Astrocyte (in vitro differentiated cells and primary cell): Measurements from ENCODE around the gene RNF167. TPM values are rescaled to one million over a fixed set of nuclear protein-coding genes. Genes with fewer than 3 reads are reported as not detected.
A peak's percentile ranks its signal among the peaks of the same experiment; 100 is the strongest.

Experiments used
- DNase-seq: peaks from one replicate; pipeline ENCODE4 v3.0.0-alpha.2; 2010; ENCODE audit warnings: low read depth
- FAIRE-seq: peaks from 2 replicates; lab custom pipeline; 2011; peaks lifted over from hg19 to GRCh38; lab: Jason Lieb, UNC
- H2AFZ ChIP-seq: 2 replicates; pipeline ENCODE4 v1.6.0; 2012; ENCODE audit warnings: low read depth, low read length, inconsistent platforms
- H3K27ac ChIP-seq: 2 replicates; pipeline ENCODE4 v1.5.1; 2011; ENCODE audit warnings: low read depth, low read length, inconsistent platforms
- H3K27me3 ChIP-seq: 2 replicates; pipeline ENCODE4 v1.6.0; 2011; ENCODE audit warnings: low read length, inconsistent platforms; ENCODE audit not compliant: insufficient read depth
- H3K36me3 ChIP-seq: 2 replicates; pipeline ENCODE4 v1.5.1; 2011; ENCODE audit warnings: low read length, inconsistent platforms; ENCODE audit not compliant: insufficient read depth
- H3K4me1 ChIP-seq: 2 replicates; pipeline ENCODE4 v1.5.1; 2011; ENCODE audit warnings: low read length, inconsistent platforms; ENCODE audit not compliant: insufficient read depth
- H3K4me2 ChIP-seq: 2 replicates; pipeline ENCODE4 v1.6.0; 2012; ENCODE audit warnings: low read length, inconsistent platforms
- H3K4me3 ChIP-seq: 2 replicates; pipeline ENCODE4 v1.5.1; 2011; ENCODE audit warnings: low read depth, mild to moderate bottlenecking, low read length, inconsistent platforms; ENCODE audit not compliant: insufficient read depth
- H3K79me2 ChIP-seq: 2 replicates; pipeline ENCODE4 v1.6.0; 2012; ENCODE audit warnings: mild to moderate bottlenecking, low read length, inconsistent platforms; ENCODE audit not compliant: insufficient read depth
- H3K9ac ChIP-seq: 2 replicates; pipeline ENCODE4 v1.6.0; 2012; ENCODE audit warnings: mild to moderate bottlenecking, low read length, inconsistent platforms
- H3K9me3 ChIP-seq: 2 replicates; pipeline ENCODE4 v1.5.1; 2012; ENCODE audit warnings: low read depth, mild to moderate bottlenecking, low read length, inconsistent platforms; ENCODE audit not compliant: insufficient read depth
- H4K20me1 ChIP-seq: 2 replicates; pipeline ENCODE4 v1.6.0; 2012; ENCODE audit warnings: low read length, inconsistent platforms; ENCODE audit not compliant: insufficient read depth
- H3K27ac Mint-ChIP-seq: one replicate; pipeline ENCODE4 v1.8.0; 2021; ENCODE audit warnings: mild to moderate bottlenecking, mixed read lengths; ENCODE audit not compliant: unreplicated experiment
- H3K27me3 Mint-ChIP-seq: one replicate; pipeline ENCODE4 v1.8.0; 2021; ENCODE audit warnings: low read depth, mixed read lengths; ENCODE audit not compliant: unreplicated experiment
- H3K36me3 Mint-ChIP-seq: one replicate; pipeline ENCODE4 v1.8.0; 2021; ENCODE audit warnings: low read depth, mixed read lengths; ENCODE audit not compliant: unreplicated experiment
- H3K4me1 Mint-ChIP-seq: one replicate; pipeline ENCODE4 v1.8.0; 2021; ENCODE audit warnings: low read depth, mixed read lengths; ENCODE audit not compliant: unreplicated experiment
- H3K4me3 Mint-ChIP-seq: one replicate; pipeline ENCODE4 v1.8.0; 2021; ENCODE audit warnings: mild to moderate bottlenecking, moderate library complexity, mixed read lengths; ENCODE audit not compliant: unreplicated experiment
- H3K9me3 Mint-ChIP-seq: one replicate; pipeline ENCODE4 v1.8.0; 2021; ENCODE audit warnings: mild to moderate bottlenecking, mixed read lengths; ENCODE audit not compliant: unreplicated experiment
- EZH2 ChIP-seq: IDR thresholded peaks from 2 replicates; pipeline ENCODE4 v1.6.1; 2012; ENCODE audit warnings: mild to moderate bottlenecking, low read length, inconsistent platforms; ENCODE audit not compliant: insufficient read depth
- total RNA-seq: library from RNA; stranded (reverse); gene quantifications from 2 replicates; pipeline ENCODE4 v1.2.1, GENCODE V29; 2021
- TF ChIP-seq, protein P1 (sequence below): IDR thresholded peaks from 2 replicates; pipeline ENCODE4 v1.5.1; 2011; ENCODE audit warnings: low read depth, mild to moderate bottlenecking, inconsistent platforms, low read length, moderate library complexity; ENCODE audit not compliant: insufficient read depth

The RNF167 gene
- total RNA-seq, 1 donor from 2014 or later = 89.7 TPM

DNA sequence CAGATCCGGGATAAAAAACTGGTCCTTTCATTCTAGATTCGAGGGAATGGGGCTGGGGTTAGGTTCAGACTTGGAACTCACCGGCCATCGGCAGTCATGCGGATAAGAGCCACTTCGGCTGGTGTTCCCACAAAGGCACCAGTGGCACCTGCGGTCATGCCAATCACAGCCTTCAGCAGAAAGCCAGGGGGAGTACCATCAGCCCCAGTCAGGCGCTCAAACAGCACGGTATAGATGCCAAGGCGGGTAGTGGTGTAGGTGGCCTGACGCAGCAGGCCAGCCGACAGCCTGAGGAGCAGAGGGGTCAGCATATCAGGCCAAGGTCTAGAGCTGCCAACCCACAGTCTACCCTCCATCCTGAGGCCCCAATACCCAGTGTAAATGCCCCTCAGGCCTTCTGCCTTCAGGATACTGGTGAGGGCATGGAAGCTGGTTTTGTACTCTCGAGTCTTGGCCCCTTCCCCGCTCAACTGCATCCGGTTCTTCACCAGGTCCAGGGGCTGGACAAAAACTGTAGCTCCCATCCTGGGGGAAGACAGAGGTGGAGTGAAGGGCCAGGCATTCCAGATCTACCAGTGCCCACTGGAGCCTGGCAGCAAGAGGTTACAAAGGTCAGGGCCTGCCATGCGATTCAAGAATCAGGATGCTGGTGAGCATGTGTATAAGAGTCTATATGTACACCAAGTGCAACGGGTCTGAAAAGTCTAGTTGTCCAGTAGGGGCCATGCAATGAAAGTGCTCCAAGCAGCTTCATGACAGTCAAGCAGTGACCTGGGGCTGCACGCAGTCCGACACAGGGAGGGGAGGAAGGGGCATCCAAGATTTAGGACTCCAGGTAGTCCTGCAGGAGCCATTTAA, 1.2 kb upstream of the RNF167 start:
- peaks cover 10% of the 10 kb centered on the region for H3K36me3 Mint-ChIP-seq
- Histone ChIP-seq H3K9ac (peak overlapping the region; percentile 97), H3K27me3 (no peaks in the 10 kb centered on the region), H3K79me2 (peaks cover 56% of the 10 kb centered on the region), H3K36me3 (peaks cover 14% of the 10 kb centered on the region), H4K20me1 (peaks cover 27% of the 10 kb centered on the region), H3K4me1 (peaks cover 26% of the 10 kb centered on the region), H3K4me3 (peak overlapping the region; percentile 85), H3K9me3 (no peaks in the 10 kb centered on the region), H3K4me2 (peak overlapping the region; percentile 97), H3K27ac (peak overlapping the region; percentile 96), H2AFZ (no peak overlapping the region)
- DNase-seq (no peak), FAIRE-seq (no peak)
- TF ChIP-seq, protein P1, sequence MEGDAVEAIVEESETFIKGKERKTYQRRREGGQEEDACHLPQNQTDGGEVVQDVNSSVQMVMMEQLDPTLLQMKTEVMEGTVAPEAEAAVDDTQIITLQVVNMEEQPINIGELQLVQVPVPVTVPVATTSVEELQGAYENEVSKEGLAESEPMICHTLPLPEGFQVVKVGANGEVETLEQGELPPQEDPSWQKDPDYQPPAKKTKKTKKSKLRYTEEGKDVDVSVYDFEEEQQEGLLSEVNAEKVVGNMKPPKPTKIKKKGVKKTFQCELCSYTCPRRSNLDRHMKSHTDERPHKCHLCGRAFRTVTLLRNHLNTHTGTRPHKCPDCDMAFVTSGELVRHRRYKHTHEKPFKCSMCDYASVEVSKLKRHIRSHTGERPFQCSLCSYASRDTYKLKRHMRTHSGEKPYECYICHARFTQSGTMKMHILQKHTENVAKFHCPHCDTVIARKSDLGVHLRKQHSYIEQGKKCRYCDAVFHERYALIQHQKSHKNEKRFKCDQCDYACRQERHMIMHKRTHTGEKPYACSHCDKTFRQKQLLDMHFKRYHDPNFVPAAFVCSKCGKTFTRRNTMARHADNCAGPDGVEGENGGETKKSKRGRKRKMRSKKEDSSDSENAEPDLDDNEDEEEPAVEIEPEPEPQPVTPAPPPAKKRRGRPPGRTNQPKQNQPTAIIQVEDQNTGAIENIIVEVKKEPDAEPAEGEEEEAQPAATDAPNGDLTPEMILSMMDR = no peak
- no peak for TF ChIP-seq EZH2
- H3K27ac Mint-ChIP-seq = peak overlapping the region; percentile 88
- H3K4me1 Mint-ChIP-seq = peaks cover 28% of the 10 kb centered on the region
- no peaks in the 10 kb centered on the region for H3K27me3 Mint-ChIP-seq
- peaks cover 2% of the 10 kb centered on the region for H3K9me3 Mint-ChIP-seq
- H3K4me3 Mint-ChIP-seq = peak overlapping the region; percentile 95

DNA sequence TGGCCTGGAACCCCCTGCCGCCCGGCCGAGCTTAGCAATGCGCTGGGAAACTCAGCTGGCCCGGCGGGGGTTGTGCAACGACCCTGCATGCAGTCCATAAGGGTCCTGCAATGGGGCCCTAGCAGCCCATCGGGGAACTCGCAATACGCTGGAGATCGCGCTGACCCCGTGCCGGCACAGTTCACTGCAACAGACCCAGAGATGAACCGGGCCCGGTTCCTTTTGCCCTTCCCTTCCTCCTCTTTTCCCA, 597 bp upstream of the RNF167 start:
- Histone ChIP-seq H3K4me3 (peak overlapping the region; percentile 85), H3K4me2 (peak overlapping the region; percentile 97), H2AFZ (peak overlapping the region; percentile 68), H4K20me1 (peaks cover 32% of the 10 kb centered on the region), H3K79me2 (peaks cover 61% of the 10 kb centered on the region), H3K36me3 (peaks cover 20% of the 10 kb centered on the region), H3K27ac (peak overlapping the region; percentile 96), H3K4me1 (peaks cover 23% of the 10 kb centered on the region), H3K27me3 (no peaks in the 10 kb centered on the region), H3K9ac (peak overlapping the region; percentile 97), H3K9me3 (no peaks in the 10 kb centered on the region)
- no peak for DNase-seq
- peak overlapping the region; percentile 88 for H3K27ac Mint-ChIP-seq
- no peaks in the 10 kb centered on the region for H3K27me3 Mint-ChIP-seq
- FAIRE-seq = no peak
- peaks cover 26% of the 10 kb centered on the region for H3K4me1 Mint-ChIP-seq
- peak overlapping the region; percentile 95 for H3K4me3 Mint-ChIP-seq
- peaks cover 2% of the 10 kb centered on the region for H3K9me3 Mint-ChIP-seq
- TF ChIP-seq, protein P1 = no peak
- TF ChIP-seq EZH2 = no peak
- peaks cover 10% of the 10 kb centered on the region for H3K36me3 Mint-ChIP-seq
